Heart left ventricle (tissue), 13 donors: ENCODE measurements around the gene ISCU.

Experiments
- CTCF ChIP-seq, 12 donors: fragments of 200-600 bp; sonication (generic) in 4 of 12; IDR thresholded peaks; one replicate each; pipeline versions ENCODE4 v1.5.0 to v1.8.0; 2018 to 2022; ENCODE audit warnings: antibody characterized with exemption in 12 of 12, mild to moderate bottlenecking in 5 of 12
- POLR2A ChIP-seq, 2 donors: fragments of 450-650 bp; IDR thresholded peaks; one replicate each; pipeline ENCODE4 v1.6.1; 2017; ENCODE audit warnings: antibody characterized with exemption in 2 of 2, mild to moderate bottlenecking in 2 of 2, moderate library complexity in 2 of 2
- donor health status: ischemic (EF 13 %, LVEDD 7.1; RV severe dilation, severe dysfunction).
- donor health status: DM: no; HTN: yes; CAD: no.
- donor health status: DM: no; HTN: no; CAD: no.
- donor health status: ischemic (EF 25% LVEDD 6.9; RV normal size, moderate dysfunction).
- donor health status: ischemic (EF 25% LVEDD 5.7; RV mildly dilated, moderate dysfunction).
- donor health status: ischemic (EF 35%, LVEDD 5.7; RV mildly dilated, moderate dysfunction).
- donor health status: nonischemic (EF 11% LVEDD 7.7; RV severe dilation, severe dysfunction).
- donor health status: DM: yes; HTN: yes; CAD: no.
- donor health status: PGD.
- donor health status: ischemic (EF 29% LVEDD 5.4; RV normal size, mild dysfunction).
- donor health status: nonischemic (EF 23%, LVEDD 6.1; RV moderate dilation, normal function).

DNA sequence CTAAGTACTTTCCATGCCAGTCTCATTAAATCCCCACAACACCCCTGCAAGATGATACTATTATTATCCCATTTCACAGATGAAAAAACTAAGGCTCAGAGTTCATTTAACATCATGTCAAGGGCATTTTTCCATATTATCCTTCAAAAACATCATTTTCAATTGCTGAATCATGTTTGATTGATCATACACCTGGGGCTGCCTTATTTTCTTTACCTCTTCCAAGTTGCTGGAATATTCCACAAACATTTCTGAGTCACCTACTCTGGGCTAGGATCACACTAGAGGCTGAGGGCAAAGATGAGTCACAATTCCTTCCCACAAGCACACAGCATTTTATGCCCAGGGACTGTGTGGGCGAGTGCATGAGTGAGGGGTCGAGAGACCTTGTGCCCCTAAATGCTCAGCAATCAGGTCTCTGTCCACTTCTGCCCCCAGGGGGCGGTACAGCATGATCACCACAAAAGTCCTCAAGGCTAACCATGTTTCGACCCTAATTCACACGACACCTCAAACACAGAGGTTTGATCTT lies 49.6 kb downstream of the ISCU start:
- no peak for TF ChIP-seq POLR2A (IDR thresholded peaks at IDR 0.05)
- peak in 9 of 12 donors; percentile 17 to 50 (median 41) for TF ChIP-seq CTCF (IDR thresholded peaks at IDR 0.05)
